Gastrocnemius medialis (tissue), 4 donors: ENCODE results near the gene DNMBP.

Experiments used
- POLR2A ChIP-seq, 2 donors: fragments of 450-650 bp; IDR thresholded peaks; one replicate each; pipeline ENCODE4 v1.6.1; 2017; ENCODE audit warnings: antibody characterized with exemption in 2 of 2, mild to moderate bottlenecking in 2 of 2, moderate library complexity in 2 of 2
- TF ChIP-seq, protein P1 (sequence below), 5 experiments: fragments of 450-650 bp in 3 of 5; fragments of 200-600 bp in 2 of 5; sonication (generic) in 2 of 5; IDR thresholded peaks in 4 of 5; conservative IDR thresholded peaks in 1 of 5; 1 replicate in 4 of 5; 2 replicates in 1 of 5; pipeline ENCODE4 v1.5.1; 2016 to 2019; ENCODE audit warnings: antibody characterized with exemption in 5 of 5, mild to moderate bottlenecking in 3 of 5, moderate library complexity in 3 of 5

GRCh38 chr10:100006243-100006886, 3.4 kb downstream of the DNMBP start:
- TF ChIP-seq POLR2A (IDR thresholded peaks at IDR 0.05), result no peak
- TF ChIP-seq, protein P1, sequence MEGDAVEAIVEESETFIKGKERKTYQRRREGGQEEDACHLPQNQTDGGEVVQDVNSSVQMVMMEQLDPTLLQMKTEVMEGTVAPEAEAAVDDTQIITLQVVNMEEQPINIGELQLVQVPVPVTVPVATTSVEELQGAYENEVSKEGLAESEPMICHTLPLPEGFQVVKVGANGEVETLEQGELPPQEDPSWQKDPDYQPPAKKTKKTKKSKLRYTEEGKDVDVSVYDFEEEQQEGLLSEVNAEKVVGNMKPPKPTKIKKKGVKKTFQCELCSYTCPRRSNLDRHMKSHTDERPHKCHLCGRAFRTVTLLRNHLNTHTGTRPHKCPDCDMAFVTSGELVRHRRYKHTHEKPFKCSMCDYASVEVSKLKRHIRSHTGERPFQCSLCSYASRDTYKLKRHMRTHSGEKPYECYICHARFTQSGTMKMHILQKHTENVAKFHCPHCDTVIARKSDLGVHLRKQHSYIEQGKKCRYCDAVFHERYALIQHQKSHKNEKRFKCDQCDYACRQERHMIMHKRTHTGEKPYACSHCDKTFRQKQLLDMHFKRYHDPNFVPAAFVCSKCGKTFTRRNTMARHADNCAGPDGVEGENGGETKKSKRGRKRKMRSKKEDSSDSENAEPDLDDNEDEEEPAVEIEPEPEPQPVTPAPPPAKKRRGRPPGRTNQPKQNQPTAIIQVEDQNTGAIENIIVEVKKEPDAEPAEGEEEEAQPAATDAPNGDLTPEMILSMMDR (IDR thresholded peaks at IDR 0.05 in 4 of 5, conservative IDR thresholded peaks at IDR 0.05 in 1 of 5), result no peak
